GM12873 (cell line): ENCODE results near the gene SNRK.

ENCODE experiments used
- CTCF ChIP-seq: IDR thresholded peaks from 2 replicates; pipeline ENCODE4 v1.5.1; 2012; ENCODE audit warnings: low read depth, mild to moderate bottlenecking, moderate library complexity, low read length, control low read depth; ENCODE audit not compliant: insufficient read depth; ENCODE audit errors: missing control alignments

Gene SNRK

GRCh38 chr3:43365601-43366305 lies 79.4 kb downstream of the SNRK start:
- TF ChIP-seq CTCF: no peak

GRCh38 chr3:43366481-43366880 lies 80.1 kb downstream of the SNRK start:
- no peak for TF ChIP-seq CTCF

DNA sequence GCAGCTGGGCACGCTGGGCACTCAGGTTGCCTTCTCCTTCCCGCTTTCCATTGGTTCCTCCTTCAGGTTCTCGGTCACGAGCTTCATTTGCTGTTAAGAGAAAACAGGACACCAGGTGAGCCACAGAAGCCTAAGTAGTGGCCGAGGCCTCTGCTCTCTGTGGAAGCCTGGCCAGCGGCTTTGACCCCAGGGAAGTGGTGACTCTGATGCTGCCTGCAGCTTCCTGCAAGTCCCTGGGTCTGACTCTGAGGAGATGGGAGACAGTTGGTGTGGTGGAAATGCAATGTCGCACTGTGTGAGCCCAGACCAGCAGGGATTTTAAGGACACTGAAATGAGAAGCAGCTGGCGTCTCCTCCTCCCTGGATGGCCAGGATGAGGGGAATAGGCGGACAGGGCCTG lies 80.5 kb downstream of the SNRK start:
- TF ChIP-seq CTCF: no peak

DNA sequence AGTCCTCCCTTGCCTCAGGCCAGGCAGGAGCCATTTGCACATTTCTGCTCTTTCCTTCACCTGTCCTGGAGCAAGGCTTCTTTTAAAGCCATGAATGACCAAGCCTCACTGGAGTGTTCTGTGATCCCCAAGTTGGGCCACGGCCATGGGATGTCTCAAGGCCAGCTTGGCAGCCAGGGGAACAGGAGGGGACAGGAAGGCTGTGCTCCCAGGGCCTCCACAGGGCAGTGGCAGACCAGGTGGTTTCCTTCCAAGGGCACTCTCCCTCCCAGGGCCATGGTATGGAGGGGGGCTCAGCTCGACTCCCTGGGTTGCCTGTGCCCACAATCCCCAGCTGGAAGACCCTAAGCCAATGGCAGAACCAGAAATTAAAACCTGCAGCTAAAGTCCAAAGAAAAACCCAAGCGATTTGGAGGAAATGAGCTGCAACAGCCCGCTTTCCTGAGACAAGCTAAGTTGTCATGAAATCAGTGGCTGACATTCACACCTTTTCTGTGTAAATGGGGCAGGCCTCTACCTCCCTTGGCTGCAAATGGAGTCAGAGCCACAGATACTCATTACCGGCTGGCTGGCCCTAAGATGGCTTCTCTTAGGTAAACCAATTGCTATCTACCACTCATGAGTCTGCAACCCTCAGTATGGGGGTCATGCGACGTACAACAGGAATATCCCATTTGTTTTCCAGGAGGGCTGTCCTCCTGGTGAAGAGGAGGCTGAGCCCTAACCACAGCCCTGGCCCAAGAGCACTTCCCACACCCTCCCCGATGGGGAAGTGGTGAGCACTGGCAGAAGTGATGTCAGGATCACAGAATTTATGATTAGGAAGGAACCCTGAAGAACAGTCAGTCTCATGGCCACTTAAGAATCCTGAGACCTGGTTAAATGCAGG lies 83.3 kb downstream of the SNRK start:
- no peak for TF ChIP-seq CTCF

- TF ChIP-seq CTCF: no peak
Observed at GRCh38 chr3:43370293-43370980, 84.1 kb downstream of the SNRK start.

- no peak for TF ChIP-seq CTCF
Observed at GRCh38 chr3:43371494-43371893, 85.2 kb downstream of the SNRK start.

DNA sequence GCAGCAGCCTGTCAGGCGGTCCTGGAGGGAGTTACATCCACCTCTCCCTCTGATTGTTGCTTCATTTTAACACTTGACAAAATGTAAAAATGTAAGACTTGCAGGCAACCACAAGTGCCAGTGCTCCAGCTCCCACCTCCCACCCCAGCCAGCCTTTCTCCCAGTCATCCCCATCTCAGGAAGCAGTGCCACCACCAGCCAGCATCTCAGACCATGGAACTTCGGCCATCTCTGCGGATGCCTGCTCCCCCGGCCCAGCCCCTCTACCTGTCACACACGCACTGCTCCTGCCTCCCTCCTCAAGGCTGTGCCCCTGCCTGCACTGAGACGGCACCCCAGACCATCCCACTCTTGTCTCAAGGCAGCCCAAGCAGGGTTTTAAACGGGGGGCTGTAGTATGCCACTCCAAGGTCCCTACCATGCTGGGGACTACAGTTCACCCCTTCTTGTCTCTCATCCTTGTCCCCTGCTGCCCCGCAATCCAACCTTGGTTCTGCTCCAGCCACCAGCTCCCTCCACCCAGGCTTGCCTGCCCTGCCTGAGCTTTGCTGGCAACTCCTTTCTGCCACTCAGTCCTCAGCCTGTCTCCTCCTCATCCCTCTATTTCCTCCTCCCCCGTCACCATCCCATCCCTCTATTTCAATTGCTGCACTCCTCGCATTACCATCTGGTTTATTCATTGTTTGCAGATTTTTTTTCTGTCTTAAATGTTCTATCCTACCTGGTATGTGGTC lies 85.8 kb downstream of the SNRK start:
- no peak for TF ChIP-seq CTCF
